Erythroblast (primary cell): Measurements from ENCODE around the gene MALT1.

Experiments
- GATA1 ChIP-seq: IDR thresholded peaks from 2 replicates; pipeline ENCODE4 v1.6.1; 2011; ENCODE audit warnings: low read depth, mild to moderate bottlenecking, control low read depth, low read length, moderate library complexity
- POLR2A ChIP-seq: IDR thresholded peaks from 2 replicates; pipeline ENCODE4 v1.6.1; 2011; ENCODE audit warnings: mild to moderate bottlenecking, low read length

GRCh38 chr18:58777471-58777870 is 106.2 kb downstream of the MALT1 start:
- no peak for TF ChIP-seq POLR2A
- no peak for TF ChIP-seq GATA1
